ENCODE data around the gene B3GNT5.
A peak's percentile ranks its signal among the peaks of the same experiment; 100 is the strongest.

B3GNT5 gene

GRCh38 chr3:183298701-183299153, 45.7 kb downstream of the B3GNT5 start:
- Histone ChIP-seq H3K4me1 (ENCODE audit: control insufficient read depth, insufficient read depth, low read length) (peaks cover 48% of the 10 kb centered on the region), H3K9ac (ENCODE audit: low read depth, low read length) (peak overlapping the region; percentile 36), H3K27me3 (ENCODE audit: control insufficient read depth, insufficient read depth, low read length) (no peaks in the 10 kb centered on the region), H3K9me3 (replicated peaks; ENCODE audit: low read length) (no peaks in the 10 kb centered on the region), H3K4me2 (ENCODE audit: low read length) (peak overlapping the region; percentile 43), H3K4me3 (ENCODE audit: low read length) (no peak overlapping the region), H3K36me3 (ENCODE audit: insufficient read depth, low read length) (peaks cover 5% of the 10 kb centered on the region)

- no peak overlapping the region for H3K4me3 ChIP-seq (ENCODE audit: low read length)
- peaks cover 5% of the 10 kb centered on the region for H3K36me3 ChIP-seq (ENCODE audit: insufficient read depth, low read length)
- H3K4me1 ChIP-seq (ENCODE audit: control insufficient read depth, insufficient read depth, low read length): peaks cover 46% of the 10 kb centered on the region
- no peak overlapping the region for H3K9ac ChIP-seq (ENCODE audit: low read depth, low read length)
- no peaks in the 10 kb centered on the region for H3K9me3 ChIP-seq (replicated peaks; ENCODE audit: low read length)
- no peak overlapping the region for H3K4me2 ChIP-seq (ENCODE audit: low read length)
- no peaks in the 10 kb centered on the region for H3K27me3 ChIP-seq (ENCODE audit: control insufficient read depth, insufficient read depth, low read length)
These were observed 46.9 kb downstream of the B3GNT5 start for GRCh38 chr3:183299976-183300375.

- Histone ChIP-seq H3K36me3 (ENCODE audit: insufficient read depth, low read length) (peaks cover 5% of the 10 kb centered on the region), H3K4me1 (ENCODE audit: control insufficient read depth, insufficient read depth, low read length) (peaks cover 39% of the 10 kb centered on the region), H3K27me3 (ENCODE audit: control insufficient read depth, insufficient read depth, low read length) (no peaks in the 10 kb centered on the region), H3K9me3 (replicated peaks; ENCODE audit: low read length) (no peaks in the 10 kb centered on the region), H3K9ac (ENCODE audit: low read depth, low read length) (no peak overlapping the region), H3K4me2 (ENCODE audit: low read length) (no peak overlapping the region), H3K4me3 (ENCODE audit: low read length) (no peak overlapping the region)
These were observed 48.0 kb downstream of the B3GNT5 start for GRCh38 chr3:183300996-183301562.

GRCh38 chr3:183301937-183302580, 49.0 kb downstream of the B3GNT5 start:
- no peak overlapping the region for H3K4me2 ChIP-seq (ENCODE audit: low read length)
- no peak overlapping the region for H3K4me3 ChIP-seq (ENCODE audit: low read length)
- peaks cover under 1% of the 10 kb centered on the region for H3K36me3 ChIP-seq (ENCODE audit: insufficient read depth, low read length)
- no peaks in the 10 kb centered on the region for H3K27me3 ChIP-seq (ENCODE audit: control insufficient read depth, insufficient read depth, low read length)
- no peaks in the 10 kb centered on the region for H3K9me3 ChIP-seq (replicated peaks; ENCODE audit: low read length)
- no peak overlapping the region for H3K9ac ChIP-seq (ENCODE audit: low read depth, low read length)
- peaks cover 46% of the 10 kb centered on the region for H3K4me1 ChIP-seq (ENCODE audit: control insufficient read depth, insufficient read depth, low read length)

- no peak overlapping the region for H3K4me2 ChIP-seq (ENCODE audit: low read length)
- no peaks in the 10 kb centered on the region for H3K27me3 ChIP-seq (ENCODE audit: control insufficient read depth, insufficient read depth, low read length)
- H3K9ac ChIP-seq (ENCODE audit: low read depth, low read length): no peak overlapping the region
- H3K4me1 ChIP-seq (ENCODE audit: control insufficient read depth, insufficient read depth, low read length): peaks cover 42% of the 10 kb centered on the region
- no peaks in the 10 kb centered on the region for H3K9me3 ChIP-seq (replicated peaks; ENCODE audit: low read length)
- no peaks in the 10 kb centered on the region for H3K36me3 ChIP-seq (ENCODE audit: insufficient read depth, low read length)
- H3K4me3 ChIP-seq (ENCODE audit: low read length): no peak overlapping the region
These were observed 50.6 kb downstream of the B3GNT5 start for GRCh38 chr3:183303690-183304089.

GRCh38 chr3:183306798-183307671, 54.0 kb downstream of the B3GNT5 start:
- Histone ChIP-seq H3K4me1 (ENCODE audit: control insufficient read depth, insufficient read depth, low read length) (peaks cover 24% of the 10 kb centered on the region), H3K4me3 (ENCODE audit: low read length) (no peak overlapping the region), H3K4me2 (ENCODE audit: low read length) (no peak overlapping the region), H3K36me3 (ENCODE audit: insufficient read depth, low read length) (no peaks in the 10 kb centered on the region), H3K27me3 (ENCODE audit: control insufficient read depth, insufficient read depth, low read length) (no peaks in the 10 kb centered on the region), H3K9me3 (replicated peaks; ENCODE audit: low read length) (no peaks in the 10 kb centered on the region), H3K9ac (ENCODE audit: low read depth, low read length) (no peak overlapping the region)

- H3K36me3 ChIP-seq (ENCODE audit: insufficient read depth, low read length): no peaks in the 10 kb centered on the region
- no peaks in the 10 kb centered on the region for H3K9me3 ChIP-seq (replicated peaks; ENCODE audit: low read length)
- no peaks in the 10 kb centered on the region for H3K27me3 ChIP-seq (ENCODE audit: control insufficient read depth, insufficient read depth, low read length)
- peaks cover 19% of the 10 kb centered on the region for H3K4me1 ChIP-seq (ENCODE audit: control insufficient read depth, insufficient read depth, low read length)
- H3K4me2 ChIP-seq (ENCODE audit: low read length): no peak overlapping the region
- H3K4me3 ChIP-seq (ENCODE audit: low read length): no peak overlapping the region
- H3K9ac ChIP-seq (ENCODE audit: low read depth, low read length): no peak overlapping the region
These were observed 54.7 kb downstream of the B3GNT5 start for GRCh38 chr3:183307749-183308148.

GRCh38 chr3:183308751-183309150, 55.7 kb downstream of the B3GNT5 start:
- Histone ChIP-seq H3K4me1 (ENCODE audit: control insufficient read depth, insufficient read depth, low read length) (peaks cover 19% of the 10 kb centered on the region), H3K36me3 (ENCODE audit: insufficient read depth, low read length) (no peaks in the 10 kb centered on the region), H3K9ac (ENCODE audit: low read depth, low read length) (no peak overlapping the region), H3K27me3 (ENCODE audit: control insufficient read depth, insufficient read depth, low read length) (no peaks in the 10 kb centered on the region), H3K4me3 (ENCODE audit: low read length) (no peak overlapping the region), H3K4me2 (ENCODE audit: low read length) (no peak overlapping the region), H3K9me3 (replicated peaks; ENCODE audit: low read length) (no peaks in the 10 kb centered on the region)

- H3K4me2 ChIP-seq (ENCODE audit: low read length): no peak overlapping the region
- H3K4me1 ChIP-seq (ENCODE audit: control insufficient read depth, insufficient read depth, low read length): peaks cover 19% of the 10 kb centered on the region
- H3K9me3 ChIP-seq (replicated peaks; ENCODE audit: low read length): no peaks in the 10 kb centered on the region
- no peak overlapping the region for H3K9ac ChIP-seq (ENCODE audit: low read depth, low read length)
- no peaks in the 10 kb centered on the region for H3K27me3 ChIP-seq (ENCODE audit: control insufficient read depth, insufficient read depth, low read length)
- H3K36me3 ChIP-seq (ENCODE audit: insufficient read depth, low read length): no peaks in the 10 kb centered on the region
- no peak overlapping the region for H3K4me3 ChIP-seq (ENCODE audit: low read length)
These were observed 56.2 kb downstream of the B3GNT5 start for GRCh38 chr3:183309276-183309675.

GRCh38 chr3:183310936-183311335, 57.9 kb downstream of the B3GNT5 start:
- Histone ChIP-seq H3K9ac (ENCODE audit: low read depth, low read length) (no peak overlapping the region), H3K4me2 (ENCODE audit: low read length) (no peak overlapping the region), H3K27me3 (ENCODE audit: control insufficient read depth, insufficient read depth, low read length) (no peaks in the 10 kb centered on the region), H3K4me3 (ENCODE audit: low read length) (no peak overlapping the region), H3K9me3 (replicated peaks; ENCODE audit: low read length) (no peaks in the 10 kb centered on the region), H3K36me3 (ENCODE audit: insufficient read depth, low read length) (no peaks in the 10 kb centered on the region), H3K4me1 (ENCODE audit: control insufficient read depth, insufficient read depth, low read length) (peaks cover 19% of the 10 kb centered on the region)

- Histone ChIP-seq H3K36me3 (ENCODE audit: insufficient read depth, low read length) (no peaks in the 10 kb centered on the region), H3K9ac (ENCODE audit: low read depth, low read length) (no peak overlapping the region), H3K27me3 (ENCODE audit: control insufficient read depth, insufficient read depth, low read length) (no peaks in the 10 kb centered on the region), H3K4me2 (ENCODE audit: low read length) (no peak overlapping the region), H3K4me1 (ENCODE audit: control insufficient read depth, insufficient read depth, low read length) (peaks cover 8% of the 10 kb centered on the region), H3K4me3 (ENCODE audit: low read length) (no peak overlapping the region), H3K9me3 (replicated peaks; ENCODE audit: low read length) (no peaks in the 10 kb centered on the region)
These were observed 59.4 kb downstream of the B3GNT5 start for GRCh38 chr3:183312433-183312832.
